ENCODE measurements around the gene TDRD7.
A peak's percentile ranks its signal among the peaks of the same experiment; 100 is the strongest.

The TDRD7 gene

GRCh38 chr9:97387504-97387886 is 24.4 kb upstream of the TDRD7 start:
- no peak for DNase-seq

DNA sequence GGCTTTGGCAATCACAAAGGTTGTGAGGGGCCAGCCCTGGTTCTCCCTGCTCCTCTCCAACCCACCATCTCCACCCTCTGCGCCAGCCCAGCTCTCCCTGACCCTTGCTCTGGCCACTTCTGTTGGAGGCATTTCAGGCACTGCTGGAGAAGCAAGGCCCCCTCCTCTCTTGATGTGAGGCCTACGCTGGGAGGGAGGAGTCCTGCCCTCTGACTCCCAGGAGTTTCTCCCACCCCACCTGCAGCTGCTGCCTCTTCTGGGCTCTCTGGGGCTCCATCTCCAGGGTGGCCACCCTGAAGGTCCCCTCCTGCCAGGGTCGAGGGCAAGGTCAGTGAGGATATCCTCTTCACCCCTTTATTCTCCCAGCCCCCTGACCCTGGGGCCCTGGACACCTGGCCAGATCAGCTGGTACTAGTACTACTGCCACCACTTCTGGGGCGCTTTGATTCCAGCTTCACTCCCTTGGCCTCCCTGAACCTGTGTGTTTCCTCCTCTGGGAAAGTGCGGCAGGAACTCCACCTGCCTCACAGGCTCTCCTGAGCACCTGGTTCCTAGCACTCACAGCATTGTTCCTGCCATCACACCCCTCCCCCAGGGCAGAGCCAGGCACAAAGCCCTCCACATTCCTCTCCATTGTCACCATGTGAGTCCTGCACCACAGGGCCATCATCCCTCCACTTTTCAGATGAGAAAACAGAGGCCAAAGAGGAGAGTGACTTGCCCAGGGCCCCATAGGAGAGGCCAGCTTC is 23.8 kb upstream of the TDRD7 start:
- DNase-seq, result no peak

DNA sequence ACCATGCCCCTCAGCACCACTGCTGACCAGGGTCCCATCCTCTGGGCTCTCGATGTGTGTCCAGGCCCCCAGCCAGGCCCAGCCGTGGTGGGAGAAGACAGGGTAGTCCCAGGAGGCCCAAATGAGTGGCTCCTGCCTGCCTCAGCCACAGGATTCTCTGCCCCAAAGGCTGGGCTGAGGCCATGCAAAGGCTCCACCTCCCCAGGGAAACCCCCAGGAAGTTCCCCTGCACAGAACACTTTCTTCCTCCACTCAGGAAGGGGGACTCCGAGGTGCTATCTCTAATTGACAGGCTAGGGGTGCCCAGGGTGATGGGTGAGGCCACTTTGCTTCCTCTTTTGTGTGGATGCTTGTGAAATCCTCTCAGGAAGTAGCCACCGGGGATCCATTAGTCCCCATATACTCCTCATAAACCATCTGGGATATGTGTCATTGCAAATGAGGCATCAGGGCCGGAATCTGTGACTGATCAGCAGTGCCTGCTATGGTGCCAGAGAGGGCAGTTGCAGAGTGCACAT is 23.1 kb upstream of the TDRD7 start:
- DNase-seq, result no peak

DNA sequence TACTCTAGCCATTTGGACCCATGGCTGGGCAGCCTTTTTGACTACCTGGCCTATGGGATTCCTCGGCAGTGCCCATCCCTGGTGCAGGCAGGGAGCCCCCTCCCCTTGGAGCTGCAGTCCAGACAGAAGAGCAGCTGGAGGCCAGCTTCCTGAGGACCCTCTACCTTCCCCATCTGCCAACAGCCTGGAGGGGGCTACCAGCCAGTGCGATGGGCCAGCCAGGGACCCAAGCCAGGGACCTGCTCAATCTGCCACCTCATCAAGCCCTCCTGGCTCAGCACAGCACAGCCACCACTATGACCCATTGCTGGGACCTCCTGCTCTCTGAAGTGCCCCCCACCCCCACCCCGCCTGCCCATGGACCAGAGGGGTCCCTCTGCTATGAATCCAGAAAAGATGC is 22.6 kb upstream of the TDRD7 start:
- DNase-seq, result no peak

DNA sequence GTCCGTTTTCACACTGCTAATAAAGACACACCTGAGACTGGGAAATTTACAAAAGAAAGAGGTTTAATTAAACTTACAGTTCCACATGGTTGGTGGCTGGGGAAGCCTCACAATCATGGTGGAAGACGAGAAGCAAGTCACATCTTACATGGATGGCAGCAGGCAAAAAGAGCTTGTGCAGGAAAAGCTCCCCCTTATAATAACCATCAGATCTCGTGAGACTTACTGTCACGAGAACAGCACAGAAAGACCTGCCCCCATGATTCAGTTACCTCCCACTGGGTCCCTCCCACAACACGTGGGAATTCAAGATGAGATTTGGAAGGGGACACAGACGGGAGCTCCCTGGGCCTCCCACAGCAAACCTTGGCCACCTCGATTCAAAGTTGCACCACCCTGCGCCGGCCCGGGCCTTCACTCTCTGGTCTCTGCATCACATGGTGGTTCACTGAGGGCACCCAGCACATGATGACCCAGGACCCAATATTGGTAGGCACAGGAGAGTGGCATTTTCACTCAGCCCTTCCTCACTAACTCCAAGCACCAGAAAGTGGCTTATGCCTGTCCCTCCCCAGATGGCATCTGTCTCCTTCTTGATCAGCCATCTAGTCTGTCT is 21.0 kb upstream of the TDRD7 start:
- no peak for DNase-seq

- no peak for DNase-seq
Observed at GRCh38 chr9:97394881-97395280, 17.0 kb upstream of the TDRD7 start.

DNA sequence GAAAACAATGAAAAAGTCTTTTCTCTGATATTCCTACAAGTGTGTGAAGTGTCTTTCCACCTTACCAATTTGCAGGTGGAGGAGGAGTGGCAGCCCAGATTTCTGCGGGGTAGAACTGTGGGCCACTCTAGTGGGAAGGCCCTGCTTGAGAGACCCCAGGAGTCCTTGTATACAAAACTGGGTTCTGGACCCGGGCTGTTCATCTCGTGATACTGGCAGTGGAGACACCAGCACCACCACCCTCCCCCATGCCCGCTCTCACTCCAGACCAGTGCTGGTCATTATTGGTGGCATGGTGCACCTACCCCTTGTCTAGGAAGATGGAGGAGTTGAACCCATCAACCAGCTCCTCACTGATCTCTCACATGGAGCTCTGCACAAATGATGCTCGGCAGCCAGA is 16.2 kb upstream of the TDRD7 start:
- no peak for DNase-seq

DNA sequence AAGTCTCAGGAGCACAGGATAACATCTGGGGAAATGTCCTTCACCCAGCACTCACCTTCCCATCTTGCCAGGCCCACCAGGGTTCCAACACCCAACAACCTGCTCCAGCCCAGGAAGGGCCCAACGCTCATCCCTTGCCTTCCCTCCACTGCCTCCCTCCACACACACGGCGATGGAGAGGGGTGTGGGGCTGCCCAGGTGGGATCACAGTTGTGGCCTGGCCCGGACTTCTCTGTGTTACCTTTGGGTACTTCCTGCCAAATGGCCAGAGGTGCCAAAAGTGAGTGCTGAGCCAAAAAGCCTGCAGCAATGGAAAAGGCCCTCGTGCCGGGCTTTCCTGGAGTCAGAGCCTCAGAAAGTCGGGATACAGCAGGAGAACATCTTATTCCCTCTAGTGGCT is 15.6 kb upstream of the TDRD7 start:
- DNase-seq, result no peak

- no peak for DNase-seq
Observed at GRCh38 chr9:97397220-97397619, 14.7 kb upstream of the TDRD7 start.

DNA sequence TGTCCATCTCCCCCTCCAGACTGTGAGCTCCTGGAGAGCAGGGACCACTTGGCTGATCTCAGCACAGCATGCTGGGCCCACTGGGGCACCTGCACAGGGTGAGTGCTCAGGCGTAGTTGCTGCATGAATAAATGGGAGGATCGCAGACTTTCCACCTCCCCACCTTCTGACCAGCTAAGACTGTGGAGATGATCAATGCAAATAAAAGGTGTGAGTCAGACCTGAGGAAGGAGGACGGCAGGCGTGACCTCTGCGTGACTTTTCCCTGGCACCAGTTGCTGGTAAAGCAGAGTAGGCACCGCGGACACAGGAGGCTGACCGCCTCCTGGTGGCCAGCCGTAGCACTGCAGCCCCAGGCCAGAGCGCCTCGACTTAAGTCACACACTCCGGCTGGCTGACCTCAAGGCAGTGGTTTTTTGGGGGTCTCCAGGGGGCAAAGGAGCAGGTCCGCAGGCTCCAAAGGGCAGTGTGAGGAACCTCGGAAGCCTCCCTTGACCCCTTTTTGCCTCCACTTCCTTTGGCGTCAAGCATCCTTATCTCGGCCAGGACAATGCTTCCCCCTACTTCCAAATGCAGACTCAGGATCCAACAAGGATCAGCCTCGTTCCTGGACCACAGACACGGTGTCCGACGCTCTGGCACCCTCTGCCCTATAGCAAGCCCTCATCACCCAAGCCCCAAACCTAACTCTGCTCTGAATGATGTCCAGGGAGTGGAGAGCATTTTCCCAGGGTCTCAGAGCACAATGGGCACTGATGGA is 12.7 kb upstream of the TDRD7 start:
- peak; percentile 70 for DNase-seq

DNA sequence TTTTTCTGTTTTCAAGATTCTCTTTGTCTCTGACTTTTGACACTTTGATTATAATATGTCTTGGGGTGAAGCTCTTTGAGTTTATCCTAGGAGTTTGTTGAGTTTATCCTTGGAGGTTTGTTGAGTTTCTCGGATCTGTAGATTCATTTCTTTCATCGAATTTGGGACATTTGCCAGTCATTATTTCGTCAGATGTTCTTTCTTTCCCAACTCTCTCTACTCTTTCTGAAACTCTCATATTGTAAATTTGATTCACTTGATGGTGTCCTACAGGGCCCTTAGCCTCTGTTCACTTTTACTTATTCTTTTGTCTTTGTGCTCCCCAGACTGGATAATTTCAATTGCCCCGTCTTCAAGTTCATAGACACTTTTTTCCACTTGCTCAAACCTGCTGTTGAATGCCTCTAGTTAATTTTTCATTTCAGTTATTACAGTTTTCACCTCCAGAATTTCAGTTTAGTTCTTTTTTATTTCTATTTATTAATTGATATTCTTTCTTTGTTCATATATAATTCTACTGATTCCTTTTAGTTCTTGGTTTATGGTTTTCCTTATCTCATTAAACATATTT is 8.1 kb upstream of the TDRD7 start:
- DNase-seq, result no peak

DNA sequence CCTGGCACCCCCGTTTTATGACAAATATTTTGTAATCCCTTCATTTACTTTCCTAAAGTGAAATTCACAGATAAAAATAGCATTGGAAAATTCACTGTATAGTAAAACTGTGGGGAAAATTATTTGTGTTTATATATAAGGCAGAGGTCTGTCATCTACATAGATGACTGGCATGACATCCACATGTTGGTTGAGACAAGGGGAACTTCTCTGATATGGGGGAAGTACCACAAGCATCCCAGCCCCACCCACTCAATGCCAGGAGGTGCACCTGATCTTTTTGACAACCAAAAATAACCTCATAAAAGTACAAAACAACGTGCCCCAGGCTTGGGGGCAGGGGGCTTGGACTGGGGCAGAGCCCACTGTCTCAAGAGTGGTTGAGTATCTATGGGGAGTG is 6.3 kb upstream of the TDRD7 start:
- no peak for DNase-seq

DNA sequence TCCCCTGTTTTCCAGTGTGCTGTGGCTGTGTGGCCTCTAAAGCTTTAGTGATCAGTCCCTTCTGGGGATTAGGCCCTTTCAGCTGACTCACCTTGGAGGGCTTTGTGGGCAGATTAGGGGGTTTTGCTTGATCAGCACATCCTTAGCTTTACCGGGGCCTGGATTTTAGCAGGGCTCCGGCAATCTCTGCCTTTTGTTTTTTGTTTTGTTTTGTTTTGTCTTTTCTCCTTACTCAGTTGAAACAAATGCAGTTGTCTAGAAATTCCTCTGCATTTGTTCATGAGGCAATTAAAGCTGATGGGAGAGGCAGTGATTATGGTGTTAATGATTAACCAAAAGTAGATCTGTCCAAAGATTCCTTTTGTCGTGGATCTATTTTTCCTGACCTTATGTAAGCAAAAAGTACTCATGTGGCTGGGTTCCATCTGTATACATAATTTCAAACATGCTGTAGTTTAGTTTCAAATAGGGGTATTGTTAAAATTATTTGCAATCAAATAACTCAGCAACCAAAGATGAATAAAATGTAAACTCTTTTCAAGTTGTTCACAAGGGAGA is 5.2 kb upstream of the TDRD7 start:
- no peak for DNase-seq

DNA sequence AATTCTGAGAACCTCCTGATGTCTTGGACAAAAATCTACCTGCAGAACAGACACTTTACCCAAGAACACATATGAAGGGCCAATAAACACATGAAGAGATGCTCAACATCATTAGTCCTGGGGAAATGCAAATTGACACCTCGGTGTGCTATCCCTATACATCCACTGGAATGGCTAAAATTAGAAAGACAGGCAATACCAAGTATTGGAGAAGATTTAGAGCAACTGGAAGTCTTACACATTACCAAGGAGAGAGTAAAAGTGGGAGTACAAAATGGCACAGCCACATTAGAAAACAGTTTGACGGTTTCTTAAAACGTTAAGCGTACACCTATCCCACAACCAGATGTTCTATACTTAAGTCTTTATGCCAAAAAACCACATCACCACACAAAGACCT is 3.3 kb upstream of the TDRD7 start:
- DNase-seq, result no peak

GRCh38 chr9:97411440-97411788 is 482 bp upstream of the TDRD7 start:
- DNase-seq, result no peak

DNA sequence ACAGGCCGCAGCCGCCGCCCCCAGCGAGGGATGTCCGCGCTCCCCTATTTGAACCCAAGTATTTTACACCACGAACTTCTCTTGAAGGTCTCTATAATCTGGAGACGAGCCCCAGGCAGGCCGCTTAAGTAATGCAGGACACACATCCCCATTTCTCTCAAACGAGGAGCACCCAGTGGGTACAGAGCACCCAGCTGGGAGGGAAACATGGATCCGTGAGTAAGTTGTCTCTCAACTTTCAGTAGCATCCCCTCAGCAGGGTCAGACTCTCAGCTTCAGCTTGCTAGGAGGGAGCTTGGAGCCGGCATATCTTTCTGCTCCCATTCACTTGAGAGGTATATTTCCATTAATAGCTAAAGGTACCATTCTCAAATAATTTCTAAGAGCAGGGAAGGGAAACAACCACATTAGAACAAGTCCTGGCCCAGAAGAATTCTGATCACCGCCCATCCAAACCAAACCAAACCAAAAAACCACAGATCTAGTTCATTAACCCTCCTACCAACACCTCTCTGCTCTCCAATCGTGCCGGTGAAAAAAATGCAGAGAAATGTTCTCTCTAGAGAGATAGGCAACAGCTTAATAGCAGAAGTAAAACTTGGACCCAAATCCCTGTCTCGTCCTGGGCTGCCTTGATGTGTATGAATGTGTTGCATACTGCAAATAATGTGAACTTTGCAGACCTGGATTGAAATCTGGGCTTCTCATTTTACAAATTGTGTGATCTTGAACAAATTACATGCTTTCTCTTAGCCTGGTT is 910 bp downstream of the TDRD7 start:
- no peak for DNase-seq

DNA sequence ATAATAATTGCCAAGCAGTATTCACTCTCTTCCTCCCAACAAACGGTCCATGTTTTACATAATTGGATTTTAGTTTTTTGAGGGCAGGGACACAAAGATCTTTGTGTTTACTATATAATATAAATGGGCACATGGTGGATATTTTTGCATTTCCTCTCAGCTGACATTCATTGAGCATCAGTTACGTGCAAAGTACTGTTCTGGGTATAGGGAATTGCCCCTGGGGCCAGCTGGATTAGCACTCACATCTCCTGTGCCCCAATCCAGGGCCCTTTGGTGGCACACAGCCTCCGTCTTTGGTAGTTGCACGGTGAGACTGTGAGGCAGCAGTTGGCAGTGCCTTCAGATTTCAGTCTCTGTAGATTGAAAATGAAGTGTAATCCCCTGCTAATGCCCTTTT is 1.6 kb downstream of the TDRD7 start:
- DNase-seq, result no peak

DNA sequence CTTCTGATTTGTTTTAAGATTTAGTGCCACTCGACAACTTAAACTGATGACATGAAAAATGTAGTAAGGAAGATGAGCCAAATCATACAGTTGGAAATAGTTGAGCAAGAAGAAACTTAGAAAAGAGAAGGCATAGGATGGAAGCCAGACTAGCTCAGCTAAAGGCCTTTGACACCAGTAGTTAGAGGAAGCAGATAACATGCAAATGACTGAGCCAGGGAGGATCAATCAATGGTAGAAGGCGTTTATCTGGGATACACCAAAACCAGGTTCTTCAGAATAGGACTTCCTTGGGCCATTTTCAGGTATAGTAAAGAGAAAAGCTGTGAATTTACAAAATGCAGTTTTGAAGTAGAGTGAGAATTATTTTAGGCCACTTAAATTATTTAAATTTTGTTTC is 3.2 kb downstream of the TDRD7 start:
- no peak for DNase-seq

DNA sequence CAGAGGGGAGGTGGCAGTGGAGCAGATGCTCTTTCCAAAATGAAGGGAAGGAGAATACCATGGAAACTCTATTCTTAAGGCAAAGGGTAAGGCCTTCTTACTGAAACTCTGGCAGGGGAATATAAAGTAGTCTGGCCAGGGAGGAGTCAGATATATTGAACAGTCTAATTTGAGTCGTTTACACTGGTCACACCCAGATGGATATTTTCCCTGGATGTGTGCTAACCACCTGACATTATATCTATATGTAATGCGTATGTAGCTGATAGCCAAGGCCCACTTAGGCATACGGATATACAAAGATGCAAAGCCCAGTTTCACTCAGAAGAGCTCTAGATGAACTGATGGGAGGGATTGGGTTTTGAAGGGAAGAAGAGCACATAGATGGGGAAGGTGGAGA is 7.0 kb downstream of the TDRD7 start:
- no peak for DNase-seq

GRCh38 chr9:97419309-97419867 is 7.5 kb downstream of the TDRD7 start:
- DNase-seq, result peak; percentile 38

DNA sequence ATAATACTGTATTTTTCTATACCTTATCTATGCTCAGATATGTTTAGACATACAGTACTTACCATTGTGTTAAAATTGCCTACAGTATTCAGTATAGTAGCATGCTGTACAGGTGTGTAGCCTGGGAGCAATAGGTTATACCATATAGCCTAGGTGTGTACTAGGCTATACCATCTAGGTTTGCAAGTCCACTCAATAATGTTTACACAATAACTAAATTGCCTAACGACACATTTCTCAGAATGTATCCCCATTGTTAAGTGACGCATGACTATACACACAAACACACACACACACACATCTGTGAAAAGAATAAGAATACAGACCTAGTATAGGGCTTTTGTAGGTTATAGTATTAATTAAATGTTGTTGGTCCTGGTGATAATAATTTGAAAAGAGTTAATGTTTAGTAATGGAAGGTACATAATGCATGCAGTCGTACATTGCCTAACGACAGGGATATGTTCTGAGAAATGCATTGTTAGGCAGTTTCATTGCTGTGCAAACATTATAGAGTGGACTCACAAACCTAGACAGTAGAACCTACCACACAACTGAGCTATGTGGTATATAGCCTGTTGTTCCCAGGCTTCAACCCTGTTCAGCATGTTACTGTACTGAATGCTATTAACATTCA is 13.6 kb downstream of the TDRD7 start:
- no peak for DNase-seq

GRCh38 chr9:97425973-97426336 is 14.1 kb downstream of the TDRD7 start:
- no peak for DNase-seq

Measured in NCI-H226 (cell line).